H1 (cell line): Measurements from ENCODE around the gene ADGRV1. TPM values are rescaled to one million over a fixed set of nuclear protein-coding genes. Genes with fewer than 3 reads are reported as not detected.

Experiments
- CHD1 ChIP-seq: IDR thresholded peaks from 2 replicates; pipeline ENCODE4 v1.6.1; 2012; ENCODE audit warnings: low read depth, low read length, improper control_type of control experiment
- HDAC2 ChIP-seq, 2 experiments: fragments of 300-600 bp in 1 of 2; sonication (generic) in 1 of 2; IDR thresholded peaks; 2 replicates each; pipeline ENCODE4 v1.6.1; 2011 to 2012; ENCODE audit warnings: low read depth in 2 of 2, low read length in 2 of 2, mild to moderate bottlenecking in 2 of 2, moderate library complexity in 2 of 2, borderline replicate concordance in 1 of 2, inconsistent platforms in 1 of 2
- SP2 ChIP-seq: IDR thresholded peaks from 2 replicates; pipeline ENCODE4 v1.6.1; 2012; ENCODE audit warnings: mild to moderate bottlenecking, low read length, inconsistent platforms
- TCF12 ChIP-seq: IDR thresholded peaks from 2 replicates; pipeline ENCODE4 v1.6.1; 2011; ENCODE audit warnings: low read depth, mild to moderate bottlenecking, low read length
- polyA plus RNA-seq, 7 experiments: library from polyadenylated mRNA; depleted of rRNA in 3 of 7; stranded (reverse) in 5 of 7; unstranded in 2 of 7; fragments of >200 nt in 5 of 7; fragments of 200-250 nt in 2 of 7; gene quantifications; 1 replicate in 5 of 7; 2 replicates in 1 of 7; 4 replicates in 1 of 7; pipeline versions ENCODE4 v1.2.1 to v1.2.3, GENCODE V29; 2011 to 2013; ENCODE audit warnings: missing spikeins in 2 of 7, mixed read lengths in 2 of 7
- total RNA-seq: library from RNA; stranded (reverse); fragmentation: NEBNext Ultra II Directional; extraction: Animal tissue kit (Norgen Biotek cat#: 25700); gene quantifications from 2 replicates; pipeline ENCODE4 v1.2.1, GENCODE V29; 2021

ADGRV1 gene
- total and polyA plus RNA-seq, 2 of the 8 experiments (the other 6 are each of a cell fraction or from before 2014, with no cell fraction given), result 53.1 to 62.2 TPM

DNA sequence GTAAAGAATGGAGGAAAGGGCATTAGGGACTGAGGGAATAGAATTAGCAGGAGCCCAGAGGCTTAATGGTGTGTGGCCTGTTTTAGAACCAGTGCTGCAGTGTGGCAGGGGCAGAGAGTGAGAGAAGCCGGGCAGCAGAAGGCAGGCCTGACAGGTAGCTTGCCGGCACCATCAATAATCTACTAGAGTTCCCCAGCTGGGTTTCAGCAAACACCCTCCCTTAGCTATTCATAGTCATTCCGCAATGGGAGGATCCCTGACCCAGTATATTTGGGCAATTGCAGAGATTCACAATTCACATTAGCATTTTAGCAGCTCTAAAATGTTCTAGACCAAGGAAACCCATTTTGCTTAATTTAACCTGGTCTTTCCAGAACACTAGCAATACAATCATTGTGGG, 596.7 kb downstream of the ADGRV1 start (continued):
- no peak for TF ChIP-seq TCF12
- TF ChIP-seq CHD1, result no peak
- no peak for TF ChIP-seq HDAC2 (IDR thresholded peaks at IDR 0.05; ENCODE audit: borderline replicate concordance in 1 of 2, low read depth in 2 of 2, low read length in 2 of 2)
- no peak for TF ChIP-seq SP2
